SK-N-MC (cell line): Measurements from ENCODE around the gene PHACTR4.
"Not testable (repeated sequence)": the region's sequence is repeated elsewhere in the genome, so short reads cannot be mapped to it uniquely, and the experiment has no call there.

Source experiments
- DNase-seq: peaks from one replicate; pipeline ENCODE4 v3.0.0-alpha.2; 2011; ENCODE audit warnings: low read depth, low spot score
- H3K27ac ChIP-seq: fragments of 200-600 bp; sonication (generic); 2 replicates; pipeline ENCODE4 v1.5.1; 2016; ENCODE audit warnings: mixed run types
- H3K36me3 ChIP-seq: fragments of 200-600 bp; sonication (generic); 2 replicates; pipeline ENCODE4 v1.6.1; 2017; ENCODE audit warnings: antibody characterized with exemption, low read length, mixed read lengths; ENCODE audit not compliant: insufficient read depth
- H3K4me3 ChIP-seq: fragments of 200-600 bp; sonication (generic); 2 replicates; pipeline ENCODE4 v1.5.1; 2016
- H3K9ac ChIP-seq: fragments of 200-600 bp; sonication (generic); 2 replicates; pipeline ENCODE4 v1.8.0; 2017; ENCODE audit warnings: mixed run types, mixed read lengths; ENCODE audit not compliant: insufficient read length
- H3K9me3 ChIP-seq: fragments of 200-600 bp; sonication (generic); 2 replicates; pipeline ENCODE4 v1.6.1; 2017; ENCODE audit warnings: low read depth, mild to moderate bottlenecking, antibody characterized with exemption, low read length, moderate library complexity, mixed read lengths
- EZH2 ChIP-seq: fragments of 200-600 bp; sonication (generic); IDR thresholded peaks from one replicate; pipeline ENCODE4 v1.6.1; 2017; ENCODE audit warnings: antibody characterized with exemption
- FOXP2 ChIP-seq: optimal IDR thresholded peaks from 2 replicates; pipeline ENCODE3; 2011; ENCODE audit warnings: mild to moderate bottlenecking, moderate library complexity; ENCODE audit not compliant: insufficient read depth; ENCODE audit errors: extremely low read length, control extremely low read depth
- POLR2AphosphoS5 ChIP-seq: IDR thresholded peaks from 2 replicates; pipeline ENCODE4 v1.6.1; 2012; ENCODE audit warnings: mild to moderate bottlenecking, low read depth, low read length, borderline replicate concordance

Gene PHACTR4

DNA sequence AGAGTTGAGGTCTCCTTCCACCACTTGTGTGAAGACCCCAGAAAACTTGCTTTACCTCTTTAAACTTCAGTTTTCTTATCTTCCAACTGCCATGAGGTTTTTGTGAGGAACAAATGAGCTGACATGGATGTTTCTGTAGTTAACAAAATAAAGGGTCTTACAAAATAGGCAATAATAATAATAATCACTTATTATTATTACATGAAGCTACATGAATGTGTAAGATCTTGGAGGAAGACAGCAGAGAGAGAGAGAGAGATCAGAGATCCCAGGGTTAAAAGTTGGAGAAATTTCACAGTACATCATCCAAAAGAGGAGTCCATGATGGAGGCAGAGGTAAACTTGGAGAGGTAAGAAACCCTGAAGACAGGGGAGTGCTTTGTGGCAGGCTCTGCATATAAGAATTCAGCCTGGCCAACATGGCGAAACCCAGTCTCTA lies 147.0 kb downstream of the PHACTR4 start:
- Histone ChIP-seq H3K9ac (no peak overlapping the region), H3K9me3 (no peaks in the 10 kb centered on the region), H3K4me3 (no peak overlapping the region), H3K27ac (peak overlapping the region; percentile 97), H3K36me3 (peaks cover 24% of the 10 kb centered on the region)
- TF ChIP-seq POLR2AphosphoS5 (no peak), FOXP2 (no peak), EZH2 (no peak)
- no peak for DNase-seq

DNA sequence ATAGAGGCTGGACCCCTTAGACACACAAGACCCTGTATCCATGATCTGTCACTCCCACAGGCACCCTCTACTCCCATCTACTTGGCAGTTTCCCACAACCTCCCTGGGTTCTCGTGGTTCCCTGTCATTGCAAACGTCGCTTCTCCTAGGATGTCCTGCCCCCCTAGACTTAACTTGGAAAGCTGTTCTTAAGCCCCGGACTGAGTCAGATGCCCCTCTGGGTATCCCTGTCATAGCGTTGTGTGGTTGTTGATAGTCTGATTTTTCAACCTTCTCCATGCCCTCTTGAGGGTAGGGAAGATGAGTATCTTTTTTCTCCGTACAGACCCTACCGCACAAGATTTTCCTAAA lies 148.1 kb downstream of the PHACTR4 start:
- TF ChIP-seq EZH2 = no peak
- no peak for TF ChIP-seq POLR2AphosphoS5
- TF ChIP-seq FOXP2 = no peak
- no peak for DNase-seq
- Histone ChIP-seq H3K4me3 (peak overlapping the region; percentile 97), H3K36me3 (peaks cover 13% of the 10 kb centered on the region), H3K9ac (peak overlapping the region; percentile 98), H3K27ac (peak overlapping the region; percentile 97), H3K9me3 (no peaks in the 10 kb centered on the region)

DNA sequence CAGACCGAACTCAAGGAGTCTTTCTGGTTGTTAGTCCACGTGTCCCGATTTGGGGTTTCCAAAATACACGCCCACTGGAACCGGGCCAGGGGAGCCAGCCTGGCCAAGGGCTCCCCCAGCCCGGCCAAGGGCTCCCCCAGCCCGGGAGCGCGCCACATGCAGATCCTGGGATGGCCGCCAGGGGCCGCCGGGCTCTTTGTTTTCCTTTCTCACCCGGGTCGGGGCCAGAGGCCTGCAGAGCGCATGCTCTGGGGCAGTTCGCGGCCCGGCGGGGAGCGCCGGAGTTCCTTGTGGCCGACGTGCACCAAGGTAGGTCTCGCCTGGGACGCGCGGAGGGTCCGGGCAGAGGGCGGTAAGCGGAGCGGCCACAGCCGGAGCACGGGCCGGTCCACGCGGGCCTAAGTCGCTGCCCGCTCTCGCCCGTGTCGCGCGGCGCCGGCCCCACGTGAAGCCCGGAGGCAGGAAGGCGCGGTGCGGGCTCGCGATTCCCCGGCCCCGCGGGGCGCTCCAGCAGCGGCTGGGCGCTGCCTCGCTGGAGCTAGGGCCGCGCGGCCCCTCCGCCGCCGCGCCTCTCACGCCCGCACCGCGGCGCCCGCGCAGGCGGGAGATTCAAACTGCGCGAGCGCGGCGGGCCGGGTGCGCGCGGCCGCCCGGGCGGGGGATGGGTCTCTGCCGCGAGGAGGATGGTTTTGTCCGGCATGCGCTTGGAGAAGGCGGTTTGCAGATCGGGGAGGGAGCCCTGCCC lies 148.6 kb downstream of the PHACTR4 start:
- Histone ChIP-seq H3K9me3 (no peaks in the 10 kb centered on the region), H3K27ac (peak overlapping the region; percentile 97), H3K9ac (peak overlapping the region; percentile 98), H3K4me3 (peak overlapping the region; percentile 97), H3K36me3 (peaks cover 7% of the 10 kb centered on the region; the same call in 1 of the 2 replicates)
- no peak for DNase-seq
- TF ChIP-seq POLR2AphosphoS5 (peak; percentile 88), FOXP2 (peak; percentile 74), EZH2 (no peak)

DNA sequence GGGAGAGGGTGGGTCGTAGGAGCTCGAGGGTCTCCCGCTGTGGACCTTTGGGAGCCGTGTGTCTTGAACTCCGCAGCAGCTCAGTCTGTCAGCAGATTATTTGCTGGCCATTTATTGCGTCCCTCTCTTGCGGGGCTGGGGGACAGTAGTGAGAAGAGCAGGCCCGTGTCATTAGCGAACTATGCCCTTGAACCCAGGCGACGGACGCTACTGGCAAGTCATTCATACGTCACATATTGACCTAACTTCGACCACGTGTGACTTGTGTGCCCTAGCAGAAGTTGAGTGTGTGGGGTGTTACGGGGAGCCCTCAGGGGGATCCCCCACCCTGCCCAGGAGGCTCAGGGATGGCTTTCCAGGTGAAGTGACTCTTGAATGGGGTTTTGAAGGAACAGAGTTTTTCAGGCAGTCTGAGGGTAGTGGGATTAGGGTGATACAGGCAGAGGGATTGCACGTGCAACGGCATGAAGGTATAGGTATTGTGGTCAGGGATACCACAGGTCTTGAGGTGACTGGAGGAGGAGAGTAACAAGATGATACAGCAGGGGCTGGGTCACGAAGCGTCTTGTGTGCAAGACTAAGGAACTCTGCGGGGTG lies 149.3 kb downstream of the PHACTR4 start:
- H3K9ac ChIP-seq = peak overlapping the region; percentile 98
- H3K36me3 ChIP-seq = peaks cover under 1% of the 10 kb centered on the region; the same call in 1 of the 2 replicates
- H3K4me3 ChIP-seq = peak overlapping the region; percentile 97
- peak overlapping the region; percentile 97 for H3K27ac ChIP-seq
- no peak for DNase-seq
- no peaks in the 10 kb centered on the region for H3K9me3 ChIP-seq
- TF ChIP-seq POLR2AphosphoS5 = no peak; the same call in 1 of the 2 replicates
- no peak for TF ChIP-seq EZH2
- TF ChIP-seq FOXP2 = no peak

DNA sequence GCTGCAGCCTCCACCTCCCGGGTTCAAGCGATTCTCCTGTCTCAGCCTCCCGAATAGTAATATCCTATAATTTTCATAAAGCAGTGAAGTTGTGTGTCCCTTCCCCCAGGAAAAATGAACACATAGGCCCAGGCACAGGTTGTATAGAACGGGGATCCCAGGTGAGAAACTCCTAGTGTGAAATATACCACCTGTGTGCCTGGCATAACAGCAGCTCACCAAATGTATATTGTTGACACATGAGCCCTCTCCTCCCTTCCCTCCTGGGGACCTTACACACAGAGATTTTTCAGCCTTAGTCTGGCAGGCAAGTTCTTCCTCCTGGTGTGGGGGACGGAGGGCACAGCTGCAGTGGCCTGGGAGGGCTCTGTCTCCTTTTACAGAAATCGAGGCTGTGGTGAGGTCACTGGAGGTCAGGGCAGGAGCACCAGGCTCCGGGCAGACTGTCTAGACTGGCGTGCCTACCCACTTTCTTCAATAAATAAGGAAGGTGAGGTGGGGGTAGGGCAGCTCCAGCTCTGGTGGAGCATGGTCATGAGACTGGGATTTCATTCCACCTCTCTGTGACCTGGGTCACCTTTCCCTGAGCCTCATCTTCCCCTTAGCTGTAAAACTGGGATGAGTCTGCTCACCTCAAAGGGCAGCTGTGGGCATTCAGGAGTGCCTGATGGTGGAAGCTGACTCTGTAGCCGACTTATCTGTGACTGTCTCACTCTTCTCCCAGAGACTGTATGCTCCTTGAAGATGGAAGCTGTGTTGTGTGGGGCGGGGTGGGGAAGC lies 150.6 kb downstream of the PHACTR4 start:
- H3K27ac ChIP-seq = no peak overlapping the region
- no peak for TF ChIP-seq POLR2AphosphoS5
- no peak for TF ChIP-seq FOXP2
- no peak for TF ChIP-seq EZH2
- no peak overlapping the region for H3K9ac ChIP-seq
- H3K36me3 ChIP-seq = peaks cover 4% of the 10 kb centered on the region; the same call in 1 of the 2 replicates
- H3K9me3 ChIP-seq = no peaks in the 10 kb centered on the region
- peak overlapping the region; percentile 97; the same call in 1 of the 2 replicates for H3K4me3 ChIP-seq
- no peak for DNase-seq

DNA sequence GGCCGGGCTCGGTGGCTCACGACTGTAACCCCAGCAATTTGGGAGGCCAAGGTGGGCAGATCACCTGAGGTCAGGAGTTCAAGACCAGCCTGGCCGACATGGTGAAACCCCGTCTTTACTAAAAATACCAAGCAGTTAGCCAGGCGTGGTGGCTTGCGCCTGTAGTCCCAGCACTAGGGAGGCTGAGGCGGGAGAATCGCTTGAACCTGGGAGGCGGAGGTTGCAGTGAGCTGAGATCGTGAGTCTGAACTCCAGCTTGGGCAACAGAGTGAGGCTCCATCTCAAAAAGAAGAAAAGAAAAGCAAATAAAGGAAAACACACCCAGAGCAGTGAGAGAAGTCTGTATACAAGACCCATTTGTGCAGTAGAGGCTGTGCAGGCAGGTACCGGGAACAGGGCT lies 151.3 kb downstream of the PHACTR4 start:
- H3K27ac ChIP-seq, DNase-seq, H3K9me3 ChIP-seq, H3K9ac ChIP-seq, H3K4me3 ChIP-seq, H3K36me3 ChIP-seq: not testable (repeated sequence)

DNA sequence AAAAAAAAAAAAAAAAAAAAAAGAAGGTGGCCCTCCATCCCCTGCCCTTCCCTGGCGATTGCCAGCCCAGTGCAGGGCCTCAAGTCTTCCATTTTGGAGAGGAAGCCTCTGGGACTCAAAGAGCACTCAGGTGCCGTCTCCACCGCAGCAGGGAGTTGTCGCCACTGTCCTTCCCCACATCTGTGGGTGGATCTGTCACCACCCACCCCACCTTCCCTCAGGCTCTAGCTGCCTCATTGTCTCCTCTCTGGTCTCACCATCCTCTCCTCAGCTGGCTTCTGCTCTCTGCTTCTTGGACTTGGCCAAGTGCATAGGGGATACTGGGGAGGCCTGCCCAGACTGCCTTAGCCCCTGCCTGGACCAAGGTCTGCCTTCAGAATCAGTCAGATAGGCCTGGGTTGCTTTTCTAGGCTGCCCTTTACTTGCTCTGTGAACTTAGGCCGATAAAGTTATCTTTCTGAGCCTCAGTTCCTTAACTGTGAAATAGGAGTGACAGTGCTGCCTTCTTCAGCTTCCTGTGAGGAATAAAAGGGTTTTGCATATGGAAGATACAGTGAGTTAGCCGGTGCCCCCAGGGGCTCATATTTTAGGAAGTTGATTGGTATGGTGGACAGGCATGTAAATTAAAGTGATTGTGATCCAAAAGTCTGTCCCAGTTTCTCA lies 152.1 kb downstream of the PHACTR4 start:
- peaks cover 4% of the 10 kb centered on the region; the same call in 1 of the 2 replicates for H3K36me3 ChIP-seq
- H3K27ac ChIP-seq = no peak overlapping the region

DNA sequence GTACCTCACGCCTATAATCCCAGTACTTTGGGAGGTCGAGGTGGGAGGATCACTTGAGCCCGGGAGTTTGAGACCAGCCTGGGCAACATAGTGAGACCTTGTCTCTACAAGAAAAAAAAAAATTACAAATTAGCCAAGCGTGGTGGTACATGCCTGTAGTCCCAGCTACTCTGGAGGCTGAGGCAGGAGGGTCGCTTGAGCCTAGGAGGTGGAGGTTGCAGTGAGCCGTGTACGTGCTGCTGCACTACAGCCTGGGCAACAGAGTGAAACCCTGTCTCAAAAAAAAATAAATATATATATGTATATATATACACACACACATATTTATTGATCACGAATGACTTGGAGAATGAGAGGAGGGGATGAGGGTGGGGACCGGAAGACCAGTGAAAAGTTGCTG lies 153.0 kb downstream of the PHACTR4 start:
- DNase-seq, H3K27ac ChIP-seq, H3K9me3 ChIP-seq, H3K36me3 ChIP-seq, H3K4me3 ChIP-seq, H3K9ac ChIP-seq: not testable (repeated sequence)

More for the DNA sequence above, 152.1 kb downstream of the PHACTR4 start:
- Histone ChIP-seq H3K4me3 (no peak overlapping the region), H3K9ac (no peak overlapping the region), H3K9me3 (no peaks in the 10 kb centered on the region)
- no peak for DNase-seq
- TF ChIP-seq FOXP2 (no peak), POLR2AphosphoS5 (no peak)

DNA sequence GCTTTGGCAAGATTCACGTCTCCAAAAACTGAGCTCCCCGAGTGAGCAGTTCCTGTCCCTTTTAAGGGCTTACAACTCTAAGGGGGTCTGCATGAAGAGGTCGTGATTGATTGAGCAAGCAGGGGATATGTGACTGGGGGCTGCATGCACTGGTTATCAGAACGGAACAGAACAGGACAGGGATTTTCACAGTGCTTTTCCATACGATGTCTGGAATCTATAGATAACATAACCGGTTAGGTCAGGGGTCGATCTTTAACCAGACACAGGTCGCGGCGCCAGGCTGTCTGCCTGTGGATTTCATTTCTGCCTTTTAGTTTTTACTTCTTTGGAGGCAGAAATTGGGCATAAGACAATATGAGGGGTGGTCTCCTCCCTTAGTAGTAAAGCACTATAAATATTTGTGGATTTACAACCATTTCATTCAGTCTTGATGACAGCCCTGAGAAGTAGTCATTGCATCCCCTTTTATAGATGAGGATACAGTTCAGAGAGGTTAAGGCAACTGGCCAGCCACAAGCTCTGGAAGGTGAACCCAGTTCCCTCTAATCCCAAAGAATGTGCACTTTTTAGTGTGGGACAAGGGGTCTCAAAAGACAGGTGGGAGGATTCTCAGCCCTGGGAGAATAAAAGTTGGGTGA lies 155.6 kb downstream of the PHACTR4 start:
- H3K36me3 ChIP-seq, DNase-seq, H3K9me3 ChIP-seq, H3K4me3 ChIP-seq, H3K27ac ChIP-seq, H3K9ac ChIP-seq: not testable (repeated sequence)
